Endothelial cell (in vitro differentiated cells): ENCODE measurements around the gene MPV17. TPM values are rescaled to one million over a fixed set of nuclear protein-coding genes. Genes with fewer than 3 reads are reported as not detected.
"Not testable (repeated sequence)": the region's sequence is repeated elsewhere in the genome, so short reads cannot be mapped to it uniquely, and the experiment has no call there.

Experiments
- DNase-seq: peaks from one replicate; pipeline ENCODE4 v3.0.0; 2021; ENCODE audit warnings: low spot score
- H3K27ac Mint-ChIP-seq: one replicate; pipeline ENCODE4 v1.8.0; 2021; ENCODE audit warnings: mixed read lengths, inconsistent platforms; ENCODE audit not compliant: unreplicated experiment
- H3K27me3 Mint-ChIP-seq: one replicate; pipeline ENCODE4 v1.8.0; 2021; ENCODE audit warnings: mild to moderate bottlenecking, moderate library complexity, mixed read lengths, inconsistent platforms; ENCODE audit not compliant: unreplicated experiment
- H3K36me3 Mint-ChIP-seq: one replicate; pipeline ENCODE4 v1.8.0; 2021; ENCODE audit warnings: mild to moderate bottlenecking, low read depth, mixed read lengths, inconsistent platforms; ENCODE audit not compliant: unreplicated experiment
- H3K4me1 Mint-ChIP-seq: one replicate; pipeline ENCODE4 v1.8.0; 2021; ENCODE audit warnings: mild to moderate bottlenecking, mixed read lengths, inconsistent platforms; ENCODE audit not compliant: unreplicated experiment
- H3K4me3 Mint-ChIP-seq: one replicate; pipeline ENCODE4 v1.8.0; 2021; ENCODE audit warnings: mild to moderate bottlenecking, mixed read lengths, inconsistent platforms; ENCODE audit not compliant: unreplicated experiment
- H3K9me3 Mint-ChIP-seq: one replicate; pipeline ENCODE4 v1.8.0; 2021; ENCODE audit warnings: mixed read lengths, inconsistent platforms; ENCODE audit not compliant: unreplicated experiment
- total RNA-seq: library from RNA; stranded (reverse); fragmentation: NEBNext Ultra II Directional; extraction: Animal tissue kit (Norgen Biotek cat#: 25700); gene quantifications from one replicate; pipeline ENCODE4 v1.2.1, GENCODE V29; 2021; ENCODE audit not compliant: unreplicated experiment
- TF ChIP-seq, protein P1 (sequence below): fragments of 200-600 bp; sonication (generic); IDR thresholded peaks from one replicate; pipeline ENCODE4 v1.5.0; 2021; ENCODE audit warnings: antibody characterized with exemption; ENCODE audit not compliant: unreplicated experiment

The MPV17 gene
- total RNA-seq, 1 donor from 2014 or later = 55.0 TPM

DNA sequence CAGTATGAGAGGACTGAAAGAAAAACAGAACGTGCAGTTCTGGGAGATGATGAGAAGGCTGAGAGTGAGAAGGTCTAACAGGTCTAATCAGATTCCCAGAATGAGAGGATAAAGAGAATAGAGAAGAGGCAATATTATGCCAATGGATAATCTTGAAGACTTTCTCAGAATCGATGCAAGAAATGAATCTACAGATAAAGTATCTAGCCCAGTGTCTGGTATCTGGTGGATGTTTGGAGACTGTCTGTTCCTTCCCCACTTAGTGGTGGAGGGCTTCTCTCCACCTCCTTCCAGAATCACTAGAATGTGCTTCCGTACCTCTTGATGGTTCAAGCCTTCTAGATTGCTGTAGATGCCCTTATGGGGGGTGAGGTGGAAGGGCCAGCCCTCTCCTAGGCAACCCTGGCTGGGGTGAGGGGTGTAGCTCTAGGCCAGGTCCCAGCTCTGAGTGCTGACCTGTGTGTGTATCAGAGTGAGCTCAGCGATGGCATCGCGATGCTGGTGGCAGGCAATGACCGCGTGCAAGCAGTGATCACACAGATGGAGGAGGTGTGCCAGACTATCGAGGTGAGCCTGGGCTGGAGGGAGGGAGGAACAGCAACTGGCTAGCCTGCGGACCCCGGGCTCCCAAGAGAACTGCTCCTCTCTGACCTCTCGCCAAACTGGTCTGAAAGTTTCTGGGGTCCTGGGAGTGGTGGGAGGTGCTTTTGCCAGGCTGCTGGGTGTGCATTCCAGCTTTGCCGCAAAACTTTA, 18.2 kb downstream of the MPV17 start:
- H3K36me3 Mint-ChIP-seq = peaks cover 3% of the 10 kb centered on the region
- TF ChIP-seq, protein P1, sequence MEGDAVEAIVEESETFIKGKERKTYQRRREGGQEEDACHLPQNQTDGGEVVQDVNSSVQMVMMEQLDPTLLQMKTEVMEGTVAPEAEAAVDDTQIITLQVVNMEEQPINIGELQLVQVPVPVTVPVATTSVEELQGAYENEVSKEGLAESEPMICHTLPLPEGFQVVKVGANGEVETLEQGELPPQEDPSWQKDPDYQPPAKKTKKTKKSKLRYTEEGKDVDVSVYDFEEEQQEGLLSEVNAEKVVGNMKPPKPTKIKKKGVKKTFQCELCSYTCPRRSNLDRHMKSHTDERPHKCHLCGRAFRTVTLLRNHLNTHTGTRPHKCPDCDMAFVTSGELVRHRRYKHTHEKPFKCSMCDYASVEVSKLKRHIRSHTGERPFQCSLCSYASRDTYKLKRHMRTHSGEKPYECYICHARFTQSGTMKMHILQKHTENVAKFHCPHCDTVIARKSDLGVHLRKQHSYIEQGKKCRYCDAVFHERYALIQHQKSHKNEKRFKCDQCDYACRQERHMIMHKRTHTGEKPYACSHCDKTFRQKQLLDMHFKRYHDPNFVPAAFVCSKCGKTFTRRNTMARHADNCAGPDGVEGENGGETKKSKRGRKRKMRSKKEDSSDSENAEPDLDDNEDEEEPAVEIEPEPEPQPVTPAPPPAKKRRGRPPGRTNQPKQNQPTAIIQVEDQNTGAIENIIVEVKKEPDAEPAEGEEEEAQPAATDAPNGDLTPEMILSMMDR = no peak
- peaks cover 3% of the 10 kb centered on the region for H3K4me1 Mint-ChIP-seq
- no peak for DNase-seq
- no peak overlapping the region for H3K27ac Mint-ChIP-seq
- H3K27me3 Mint-ChIP-seq = peaks cover 20% of the 10 kb centered on the region
- H3K4me3 Mint-ChIP-seq = no peak overlapping the region
- no peaks in the 10 kb centered on the region for H3K9me3 Mint-ChIP-seq

DNA sequence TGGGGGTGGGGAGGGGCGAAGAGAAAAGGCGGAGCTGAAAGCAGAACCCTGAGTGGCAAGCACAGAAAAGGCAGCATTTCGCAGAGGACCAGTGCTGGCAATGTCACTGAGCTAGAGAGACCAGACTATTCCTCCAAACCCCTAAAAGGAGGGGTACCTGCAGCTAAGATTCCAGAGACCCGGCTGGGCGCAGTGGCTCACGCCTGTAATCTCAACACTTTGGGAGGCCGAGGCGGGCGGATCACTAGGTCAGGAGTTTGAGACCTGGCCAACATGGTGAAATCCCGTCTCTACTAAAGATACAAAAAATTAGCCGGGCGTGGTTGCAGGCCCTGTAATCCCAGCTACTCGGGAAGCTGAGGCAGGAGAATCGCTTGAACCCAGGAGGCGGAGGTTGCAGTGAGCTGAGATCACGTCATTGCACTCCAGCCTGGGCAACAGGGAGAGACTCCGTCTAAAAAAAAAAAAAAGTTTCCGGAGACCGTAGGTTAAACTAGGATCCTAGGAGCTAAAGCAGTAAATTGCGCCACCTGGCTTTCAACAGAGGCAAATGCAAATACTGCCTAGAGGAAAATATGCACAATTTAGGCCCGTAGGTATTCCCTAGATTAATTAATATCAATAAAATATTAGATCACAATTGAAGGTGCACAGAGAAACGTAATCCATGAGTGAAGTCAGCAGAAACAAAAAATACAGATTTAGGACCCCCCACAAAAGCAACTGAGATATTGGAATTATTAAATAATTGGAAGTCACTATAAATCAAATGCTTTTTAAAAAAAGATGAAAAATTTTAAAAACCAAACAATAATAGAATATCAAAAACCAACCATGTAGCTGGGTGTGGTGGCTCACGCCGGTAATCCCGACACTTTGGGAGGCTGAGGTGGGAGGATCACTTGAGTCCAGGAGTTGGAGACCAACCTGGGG, 19.5 kb downstream of the MPV17 start:
- Mint-ChIP-seq H3K4me3 (no peak overlapping the region), H3K9me3 (no peaks in the 10 kb centered on the region), H3K36me3 (no peaks in the 10 kb centered on the region), H3K4me1 (no peaks in the 10 kb centered on the region), H3K27ac (no peak overlapping the region), H3K27me3 (peaks cover 15% of the 10 kb centered on the region)
- peak; percentile 45 for DNase-seq
- TF ChIP-seq, protein P1 = peak; percentile 89

GRCh38 chr2:27300606-27301005, 22.3 kb downstream of the MPV17 start:
- DNase-seq, H3K4me3 Mint-ChIP-seq, H3K4me1 Mint-ChIP-seq, H3K27ac Mint-ChIP-seq, H3K36me3 Mint-ChIP-seq, H3K9me3 Mint-ChIP-seq: not testable (repeated sequence)
- peaks cover 15% of the 10 kb centered on the region for H3K27me3 Mint-ChIP-seq

DNA sequence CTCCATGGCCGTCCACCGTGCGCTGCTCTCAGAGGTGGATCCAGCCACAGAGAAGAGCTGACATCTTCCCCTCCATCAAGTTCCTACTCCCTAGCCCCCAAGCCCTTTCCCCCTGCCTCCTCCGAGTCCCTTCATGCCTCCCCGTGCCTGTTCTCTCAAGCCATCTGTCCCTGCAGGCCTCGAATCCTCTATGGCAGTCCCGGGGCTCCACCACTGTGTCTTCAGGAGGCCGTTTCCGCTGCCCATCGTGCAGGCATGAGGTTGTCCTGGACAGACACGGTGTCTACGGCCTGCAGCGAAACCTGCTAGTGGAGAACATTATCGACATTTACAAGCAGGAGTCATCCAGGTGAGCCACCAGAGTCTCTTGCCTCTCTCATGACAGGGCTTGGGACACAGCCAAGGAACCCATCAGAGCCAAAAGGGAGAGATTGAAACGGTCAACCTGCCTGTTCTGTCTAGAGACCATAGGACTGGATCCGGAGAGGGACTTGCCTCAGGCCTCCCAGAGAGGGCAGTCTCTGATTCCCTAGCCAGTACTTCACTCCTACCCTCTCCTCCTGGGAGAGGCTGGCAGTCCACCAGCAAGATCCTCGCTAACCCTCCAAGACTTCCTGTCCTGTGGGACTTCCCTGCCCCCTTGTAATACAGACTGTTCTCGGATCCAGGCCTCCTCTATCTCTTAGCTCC, 24.4 kb downstream of the MPV17 start:
- Mint-ChIP-seq H3K4me3 (no peak overlapping the region), H3K9me3 (no peaks in the 10 kb centered on the region), H3K27ac (no peak overlapping the region), H3K36me3 (no peaks in the 10 kb centered on the region), H3K27me3 (peaks cover 8% of the 10 kb centered on the region), H3K4me1 (no peaks in the 10 kb centered on the region)
- TF ChIP-seq, protein P1 = no peak
- DNase-seq = no peak

DNA sequence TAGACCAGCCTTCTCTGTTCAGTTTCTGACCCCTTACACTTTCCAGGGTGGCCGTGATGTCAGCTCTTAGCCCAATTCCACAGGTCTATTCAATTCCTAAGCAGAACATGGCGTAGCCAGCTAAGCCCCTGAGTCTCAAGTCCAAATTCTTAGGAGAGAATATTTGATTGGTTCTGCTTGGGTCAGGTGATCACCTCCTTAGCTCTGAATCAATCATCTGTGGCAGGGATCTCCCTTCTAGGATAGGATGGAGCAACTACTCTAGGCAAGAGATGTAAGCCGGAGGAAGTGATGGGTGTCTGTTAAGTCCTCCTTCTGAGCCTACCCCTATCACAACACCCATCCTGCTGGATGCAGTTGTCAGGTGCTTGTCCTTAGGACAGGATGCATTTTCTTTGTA, 25.7 kb downstream of the MPV17 start:
- no peak for DNase-seq
- no peaks in the 10 kb centered on the region for H3K9me3 Mint-ChIP-seq
- H3K27me3 Mint-ChIP-seq = peaks cover 6% of the 10 kb centered on the region
- no peaks in the 10 kb centered on the region for H3K36me3 Mint-ChIP-seq
- TF ChIP-seq, protein P1 = no peak
- peaks cover 2% of the 10 kb centered on the region for H3K4me1 Mint-ChIP-seq
- no peak overlapping the region for H3K27ac Mint-ChIP-seq
- no peak overlapping the region for H3K4me3 Mint-ChIP-seq
